ENCODE data around the gene ALDH1L1.
A peak's percentile ranks its signal among the peaks of the same experiment; 100 is the strongest.

Gene ALDH1L1

GRCh38 chr3:126084768-126085180 lies 95.6 kb downstream of the ALDH1L1 start:
- TF ChIP-seq CTCF (IDR thresholded peaks at IDR 0.05; ENCODE audit: insufficient read depth, missing control alignments): no peak
- DNase-seq (ENCODE audit: insufficient read length, low spot score) (no peak), FAIRE-seq (no peak)

GRCh38 chr3:126083913-126084767 lies 96.2 kb downstream of the ALDH1L1 start, which contains the start of gene SLC41A3:
SLC41A3 (minus strand) TSS chr3:126084124; CDS start chr3:126068219, 15,905 bp downstream.
- TF ChIP-seq CTCF (IDR thresholded peaks at IDR 0.05; ENCODE audit: insufficient read depth, missing control alignments): peak; percentile 19
- FAIRE-seq (no peak), DNase-seq (ENCODE audit: insufficient read length, low spot score) (peak; percentile 74)

- TF ChIP-seq CTCF (IDR thresholded peaks at IDR 0.05; ENCODE audit: insufficient read depth, missing control alignments): no peak
- peak; percentile 44 for DNase-seq (ENCODE audit: insufficient read length, low spot score)
- FAIRE-seq: no peak
These were observed 96.9 kb downstream of the ALDH1L1 start for GRCh38 chr3:126083511-126083912.

- FAIRE-seq (no peak), DNase-seq (ENCODE audit: insufficient read length, low spot score) (no peak)
- no peak for TF ChIP-seq CTCF (IDR thresholded peaks at IDR 0.05; ENCODE audit: insufficient read depth, missing control alignments)
These were observed 97.3 kb downstream of the ALDH1L1 start for GRCh38 chr3:126083138-126083445.

GRCh38 chr3:126082362-126083137 lies 97.8 kb downstream of the ALDH1L1 start:
- FAIRE-seq: no peak
- no peak for DNase-seq (ENCODE audit: insufficient read length, low spot score)
- no peak for TF ChIP-seq CTCF (IDR thresholded peaks at IDR 0.05; ENCODE audit: insufficient read depth, missing control alignments)

GRCh38 chr3:126081618-126082361 lies 98.6 kb downstream of the ALDH1L1 start:
- FAIRE-seq (no peak), DNase-seq (ENCODE audit: insufficient read length, low spot score) (no peak)
- TF ChIP-seq CTCF (IDR thresholded peaks at IDR 0.05; ENCODE audit: insufficient read depth, missing control alignments): no peak

All from D721Med (cell line).